Keratinocyte (primary cell): ENCODE measurements around the gene STN1. TPM values are rescaled to one million over a fixed set of nuclear protein-coding genes. Genes with fewer than 3 reads are reported as not detected.
A peak's percentile ranks its signal among the peaks of the same experiment; 100 is the strongest.

Experiments
- DNase-seq: peaks from one replicate; pipeline ENCODE4 v3.0.0-alpha.2; 2011; ENCODE audit warnings: low read depth, missing footprints, low spot score
- FAIRE-seq: peaks from 2 replicates; lab custom pipeline; 2011; peaks lifted over from hg19 to GRCh38; lab: Jason Lieb, UNC
- H2AFZ ChIP-seq: 2 replicates; pipeline ENCODE4 v1.6.0; 2012; ENCODE audit warnings: low read length, control low read depth, inconsistent platforms; ENCODE audit not compliant: control insufficient read depth
- H3K27ac ChIP-seq: 2 replicates; pipeline ENCODE4 v1.5.1; 2011; ENCODE audit warnings: low read length; ENCODE audit not compliant: control insufficient read depth, insufficient read depth
- H3K27me3 ChIP-seq: 3 replicates; pipeline ENCODE4 v1.6.0; 2011; ENCODE audit warnings: low read length; ENCODE audit not compliant: control insufficient read depth, insufficient read depth; ENCODE audit errors: extremely low read depth
- H3K36me3 ChIP-seq, 2 experiments: 2 replicates in 1 of 2; 3 replicates in 1 of 2; pipeline ENCODE4 v1.5.1; 2011; ENCODE audit warnings: low read length in 2 of 2, mild to moderate bottlenecking in 1 of 2; ENCODE audit not compliant: control insufficient read depth in 2 of 2, insufficient read depth in 2 of 2; ENCODE audit errors: extremely low read depth in 1 of 2
- H3K4me1 ChIP-seq: 3 replicates; pipeline ENCODE4 v1.5.1; 2011; ENCODE audit warnings: low read length; ENCODE audit not compliant: control insufficient read depth, insufficient read depth; ENCODE audit errors: extremely low read depth
- H3K4me2 ChIP-seq: 3 replicates; pipeline ENCODE4 v1.6.0; 2011; ENCODE audit warnings: low read depth, low read length; ENCODE audit not compliant: control insufficient read depth, insufficient read depth; ENCODE audit errors: extremely low read depth
- H3K4me3 ChIP-seq, 3 experiments: fragments of 200-600 bp in 1 of 3; sonication (generic) in 1 of 3; 2 replicates in 2 of 3; 3 replicates in 1 of 3; pipeline ENCODE4 v1.5.1; 2011 to 2016; ENCODE audit warnings: low read length in 3 of 3, mild to moderate bottlenecking in 3 of 3, control low read depth in 2 of 3, inconsistent platforms in 1 of 3, low read depth in 1 of 3, mixed read lengths in 1 of 3, mixed run types in 1 of 3, moderate library complexity in 1 of 3; ENCODE audit not compliant: control insufficient read depth in 2 of 3, insufficient read depth in 2 of 3; ENCODE audit errors: extremely low read depth in 1 of 3
- H3K79me2 ChIP-seq: 2 replicates; pipeline ENCODE4 v1.6.0; 2012; ENCODE audit warnings: low read length; ENCODE audit not compliant: control insufficient read depth, insufficient read depth
- H3K9ac ChIP-seq: 3 replicates; pipeline ENCODE4 v1.6.0; 2011; ENCODE audit warnings: low read length; ENCODE audit not compliant: control insufficient read depth, insufficient read depth; ENCODE audit errors: extremely low read depth
- H3K9me1 ChIP-seq: 3 replicates; pipeline ENCODE4 v1.6.0; 2011; ENCODE audit warnings: low read length; ENCODE audit not compliant: control insufficient read depth, insufficient read depth; ENCODE audit errors: extremely low read depth
- H3K9me3 ChIP-seq: 2 replicates; pipeline ENCODE4 v1.5.1; 2012; ENCODE audit warnings: low read depth, low read length; ENCODE audit not compliant: control insufficient read depth
- H4K20me1 ChIP-seq: 3 replicates; pipeline ENCODE4 v1.6.0; 2011; ENCODE audit warnings: low read length; ENCODE audit not compliant: control insufficient read depth, insufficient read depth; ENCODE audit errors: extremely low read depth
- EZH2 ChIP-seq: IDR thresholded peaks from one replicate; pipeline ENCODE4 v1.6.1; 2012; ENCODE audit warnings: inconsistent platforms, mild to moderate bottlenecking, low read length, moderate library complexity
- dilution Hi-C: fragments of 300-500 bp; cut with MboI; formaldehyde crosslinking; loops from one replicate; pipeline ENCODE4 v1.7.0; 2020; ENCODE audit warnings: low sequenced_read_pairs; ENCODE audit not compliant: extremely low pct_ligation_motif_present
- polyA plus RNA-seq, 5 experiments: library from polyadenylated mRNA; depleted of rRNA in 3 of 5; stranded (reverse) in 3 of 5; stranded (forward) in 1 of 5; unstranded in 1 of 5; fragments of >200 nt; gene quantifications; 1 replicate in 1 of 5; 2 replicates in 3 of 5; 3 replicates in 1 of 5; pipeline versions ENCODE4 v1.2.1 to v1.2.3, GENCODE V29; 2011 to 2012; ENCODE audit warnings: missing spikeins in 2 of 5, low read depth in 1 of 5, low replicate concordance in 1 of 5
- TF ChIP-seq, protein P1 (sequence below), 3 experiments: IDR thresholded peaks in 1 of 3; conservative IDR thresholded peaks in 1 of 3; optimal IDR thresholded peaks in 1 of 3; 2 replicates in 2 of 3; 3 replicates in 1 of 3; pipeline versions ENCODE3 to v1.5.1; 2011; ENCODE audit warnings: low read length in 3 of 3, mild to moderate bottlenecking in 3 of 3, moderate library complexity in 2 of 3, control low read depth in 1 of 3, inconsistent platforms in 1 of 3; ENCODE audit not compliant: insufficient read depth in 2 of 3; ENCODE audit errors: extremely low read depth in 1 of 3

The STN1 gene
- polyA plus RNA-seq, 1 donor (not counting 4 experiments of a cell fraction or from before 2014, with no cell fraction given), result 29.0 TPM

DNA sequence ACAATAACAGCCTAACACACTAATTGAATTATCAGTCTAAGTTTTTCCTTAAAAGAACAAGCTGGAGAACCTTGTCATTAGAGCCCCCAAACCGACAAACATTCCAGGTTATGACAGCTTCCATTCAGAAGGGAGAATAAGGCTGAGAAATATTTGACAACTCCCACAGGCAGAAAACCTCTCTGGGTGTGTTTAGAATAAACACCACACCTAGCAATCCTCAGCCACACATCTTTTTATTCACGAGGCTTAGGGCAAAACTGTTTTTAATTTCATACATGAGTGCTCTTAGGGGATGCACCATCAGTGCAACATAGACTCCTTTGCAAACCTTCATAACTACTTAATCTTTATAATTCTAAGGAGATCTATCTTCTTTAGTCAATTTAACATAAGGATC, 24.2 kb downstream of the STN1 start:
- Histone ChIP-seq H3K4me2 (peak overlapping the region; percentile 34), H3K36me3 (peaks cover 12 to 30% of the 10 kb centered on the region in 2 experiments), H3K9me3 (no peaks in the 10 kb centered on the region), H3K4me3 (no peak overlapping the region), H4K20me1 (no peaks in the 10 kb centered on the region), H3K9me1 (no peaks in the 10 kb centered on the region), H3K27ac (peak overlapping the region; percentile 47), H3K79me2 (no peaks in the 10 kb centered on the region), H2AFZ (no peak overlapping the region), H3K9ac (no peak overlapping the region), H3K4me1 (peaks cover 46% of the 10 kb centered on the region), H3K27me3 (no peaks in the 10 kb centered on the region)
- no peak for DNase-seq
- dilution Hi-C loops, result no loop called here
- no peak for FAIRE-seq
- TF ChIP-seq, protein P1, sequence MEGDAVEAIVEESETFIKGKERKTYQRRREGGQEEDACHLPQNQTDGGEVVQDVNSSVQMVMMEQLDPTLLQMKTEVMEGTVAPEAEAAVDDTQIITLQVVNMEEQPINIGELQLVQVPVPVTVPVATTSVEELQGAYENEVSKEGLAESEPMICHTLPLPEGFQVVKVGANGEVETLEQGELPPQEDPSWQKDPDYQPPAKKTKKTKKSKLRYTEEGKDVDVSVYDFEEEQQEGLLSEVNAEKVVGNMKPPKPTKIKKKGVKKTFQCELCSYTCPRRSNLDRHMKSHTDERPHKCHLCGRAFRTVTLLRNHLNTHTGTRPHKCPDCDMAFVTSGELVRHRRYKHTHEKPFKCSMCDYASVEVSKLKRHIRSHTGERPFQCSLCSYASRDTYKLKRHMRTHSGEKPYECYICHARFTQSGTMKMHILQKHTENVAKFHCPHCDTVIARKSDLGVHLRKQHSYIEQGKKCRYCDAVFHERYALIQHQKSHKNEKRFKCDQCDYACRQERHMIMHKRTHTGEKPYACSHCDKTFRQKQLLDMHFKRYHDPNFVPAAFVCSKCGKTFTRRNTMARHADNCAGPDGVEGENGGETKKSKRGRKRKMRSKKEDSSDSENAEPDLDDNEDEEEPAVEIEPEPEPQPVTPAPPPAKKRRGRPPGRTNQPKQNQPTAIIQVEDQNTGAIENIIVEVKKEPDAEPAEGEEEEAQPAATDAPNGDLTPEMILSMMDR (optimal IDR thresholded peaks at IDR 0.05 in 1 of 3, IDR thresholded peaks at IDR 0.05 in 1 of 3, conservative IDR thresholded peaks at IDR 0.05 in 1 of 3; ENCODE audit: extremely low read depth in 1 of 3, insufficient read depth in 2 of 3, low read length in 3 of 3), result no peak
- TF ChIP-seq EZH2, result no peak

DNA sequence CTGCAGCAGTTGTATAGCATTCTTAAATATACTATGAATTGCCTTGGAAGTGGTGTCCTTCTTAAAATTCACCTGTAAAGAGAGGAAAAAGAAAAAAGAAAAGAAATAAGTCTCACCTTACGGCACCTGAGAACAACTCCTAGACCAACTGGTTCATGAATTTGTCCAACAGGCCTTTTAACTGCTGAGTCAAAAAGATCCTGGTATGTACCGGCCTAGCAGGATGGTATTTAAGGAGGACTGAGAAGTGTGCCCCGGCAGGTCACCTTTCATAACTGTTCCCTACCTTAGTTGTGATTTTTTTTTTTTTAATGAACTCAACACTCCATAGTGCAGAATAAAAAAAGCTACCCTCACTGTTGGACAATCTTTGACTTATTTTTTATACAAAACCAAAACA, 25.8 kb downstream of the STN1 start:
- DNase-seq, result no peak
- Histone ChIP-seq H2AFZ (no peak overlapping the region), H4K20me1 (no peaks in the 10 kb centered on the region), H3K9me3 (no peaks in the 10 kb centered on the region), H3K4me3 (no peak overlapping the region), H3K27ac (no peak overlapping the region), H3K4me1 (peaks cover 61% of the 10 kb centered on the region), H3K9ac (no peak overlapping the region), H3K9me1 (no peaks in the 10 kb centered on the region), H3K79me2 (no peaks in the 10 kb centered on the region), H3K4me2 (no peak overlapping the region), H3K36me3 (peaks cover 4 to 21% of the 10 kb centered on the region in 2 experiments), H3K27me3 (no peaks in the 10 kb centered on the region)
- no peak for TF ChIP-seq EZH2
- TF ChIP-seq, protein P1 (optimal IDR thresholded peaks at IDR 0.05 in 1 of 3, IDR thresholded peaks at IDR 0.05 in 1 of 3, conservative IDR thresholded peaks at IDR 0.05 in 1 of 3; ENCODE audit: extremely low read depth in 1 of 3, insufficient read depth in 2 of 3, low read length in 3 of 3), result no peak
- dilution Hi-C loops, result no loop called here
- FAIRE-seq, result no peak
